Stimulated activated CD4-positive, alpha-beta T cell treated with anti-CD3 and anti-CD28 coated beads, Interleukin-2, amount 100 ng/mL, for 48 hours (primary cell): Measurements from ENCODE around the gene ZBTB20.
"Not testable (repeated sequence)": the region's sequence is repeated elsewhere in the genome, so short reads cannot be mapped to it uniquely, and the experiment has no call there.

Experiments
- DNase-seq, 2 donors: peaks; one replicate each; pipeline ENCODE4 v3.0.0-alpha.2; 2020

ZBTB20 gene

GRCh38 chr3:114824014-114824413 lies 323.1 kb downstream of the ZBTB20 start:
- no peak for DNase-seq

DNA sequence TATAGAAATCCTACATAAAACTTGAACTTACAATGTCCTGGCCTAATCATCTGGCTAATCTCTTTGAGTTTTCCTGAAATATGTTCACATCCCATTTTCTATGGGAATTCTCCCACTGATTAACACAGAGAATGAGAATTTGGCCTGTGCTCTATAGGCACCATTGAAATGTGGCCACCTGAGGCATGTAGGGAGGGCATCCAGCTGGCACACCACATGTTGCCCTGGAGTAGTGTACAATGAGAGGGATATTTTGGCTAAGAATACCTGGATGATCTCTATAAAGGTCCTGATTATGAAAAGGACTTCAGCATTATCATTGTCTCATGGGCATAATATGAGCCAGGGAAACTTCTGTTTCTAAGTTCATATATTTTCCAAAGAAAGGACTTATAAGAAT lies 324.0 kb downstream of the ZBTB20 start:
- no peak for DNase-seq

DNA sequence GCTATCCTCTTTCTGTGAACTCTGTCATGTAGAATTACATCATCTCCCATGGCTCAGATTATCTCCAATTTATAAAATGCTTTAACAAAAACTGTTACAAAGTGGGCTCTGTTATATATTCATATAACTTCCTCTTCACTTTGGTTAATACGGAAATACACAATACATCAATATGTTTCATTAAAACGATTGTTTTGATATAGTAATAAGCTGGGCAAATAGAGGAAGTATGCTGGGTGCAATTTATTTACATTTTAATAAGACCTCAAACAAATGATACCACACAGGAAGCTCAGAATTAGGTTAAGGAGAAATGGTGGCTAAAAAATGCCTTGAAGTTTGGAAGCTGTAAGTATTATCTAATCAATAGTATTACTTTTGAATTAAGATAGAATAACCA lies 331.0 kb downstream of the ZBTB20 start:
- DNase-seq: no peak

- DNase-seq: not testable (repeated sequence)
Measured at GRCh38 chr3:114812541-114813238, 334.4 kb downstream of the ZBTB20 start.

DNA sequence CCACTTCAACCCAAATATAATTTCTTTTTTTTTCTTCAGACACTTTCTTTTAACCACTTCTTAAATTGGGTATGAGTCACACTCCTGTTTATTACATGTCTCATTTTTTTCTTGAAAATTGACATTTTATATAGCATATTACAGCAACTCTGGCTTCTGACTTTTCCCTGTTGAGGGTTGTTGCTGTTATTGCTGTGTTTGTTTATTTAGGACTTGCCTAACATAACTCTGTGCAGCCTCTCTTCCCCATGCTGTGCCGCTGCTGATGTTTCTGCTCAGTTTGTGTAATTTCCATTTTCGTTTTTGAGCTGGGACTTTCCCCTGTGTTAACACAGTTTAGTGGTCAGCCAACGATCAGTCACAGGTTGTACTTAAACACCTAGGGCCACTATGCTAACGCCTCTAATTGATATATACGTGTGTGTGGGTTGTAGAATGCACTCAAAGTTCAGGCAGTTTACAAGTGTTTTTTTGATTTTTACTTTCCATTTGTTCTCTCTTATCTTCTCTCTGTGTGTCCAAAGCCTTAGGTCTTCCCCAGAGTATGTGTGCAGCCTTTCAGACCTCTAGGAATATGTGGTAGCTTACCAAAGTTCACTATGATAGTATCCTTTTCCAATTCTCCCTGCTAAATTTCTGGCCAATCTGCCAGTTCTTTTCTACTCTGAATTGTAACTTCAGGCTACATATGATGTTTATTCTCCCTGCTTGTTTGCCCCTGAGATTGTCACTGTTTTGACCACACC lies 337.2 kb downstream of the ZBTB20 start:
- no peak for DNase-seq

- DNase-seq: no peak
Measured at GRCh38 chr3:114804099-114804498, 343.0 kb downstream of the ZBTB20 start.

DNA sequence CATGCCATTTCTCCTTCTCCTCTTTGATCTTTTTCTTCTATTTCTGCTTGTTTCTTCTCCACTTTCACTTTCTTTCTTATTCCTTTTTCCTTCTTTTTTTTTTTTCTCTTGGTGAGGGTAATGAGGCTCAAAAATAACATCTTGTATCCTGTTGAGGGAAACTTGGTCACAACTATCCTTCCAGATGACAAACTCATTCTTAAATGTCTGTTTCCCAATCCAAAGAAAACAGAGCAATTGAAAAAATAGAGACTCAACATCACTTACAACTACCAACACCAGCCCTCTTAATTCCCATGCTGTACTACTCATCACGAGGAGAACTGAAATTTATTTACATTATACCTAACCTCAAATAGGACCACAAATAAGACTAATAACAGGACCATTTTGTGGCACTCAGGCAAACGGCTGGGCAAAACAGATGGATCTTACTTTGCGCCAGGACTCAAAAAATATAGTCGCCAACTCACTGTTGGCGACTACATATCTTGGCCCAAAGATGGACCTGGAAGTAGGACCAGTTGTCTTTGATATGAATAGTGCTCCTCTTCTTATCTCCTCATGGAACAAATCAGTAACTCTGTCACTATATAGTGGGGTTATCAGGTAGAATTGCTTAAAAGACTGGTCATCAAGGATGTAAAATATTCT lies 343.9 kb downstream of the ZBTB20 start:
- no peak for DNase-seq

DNA sequence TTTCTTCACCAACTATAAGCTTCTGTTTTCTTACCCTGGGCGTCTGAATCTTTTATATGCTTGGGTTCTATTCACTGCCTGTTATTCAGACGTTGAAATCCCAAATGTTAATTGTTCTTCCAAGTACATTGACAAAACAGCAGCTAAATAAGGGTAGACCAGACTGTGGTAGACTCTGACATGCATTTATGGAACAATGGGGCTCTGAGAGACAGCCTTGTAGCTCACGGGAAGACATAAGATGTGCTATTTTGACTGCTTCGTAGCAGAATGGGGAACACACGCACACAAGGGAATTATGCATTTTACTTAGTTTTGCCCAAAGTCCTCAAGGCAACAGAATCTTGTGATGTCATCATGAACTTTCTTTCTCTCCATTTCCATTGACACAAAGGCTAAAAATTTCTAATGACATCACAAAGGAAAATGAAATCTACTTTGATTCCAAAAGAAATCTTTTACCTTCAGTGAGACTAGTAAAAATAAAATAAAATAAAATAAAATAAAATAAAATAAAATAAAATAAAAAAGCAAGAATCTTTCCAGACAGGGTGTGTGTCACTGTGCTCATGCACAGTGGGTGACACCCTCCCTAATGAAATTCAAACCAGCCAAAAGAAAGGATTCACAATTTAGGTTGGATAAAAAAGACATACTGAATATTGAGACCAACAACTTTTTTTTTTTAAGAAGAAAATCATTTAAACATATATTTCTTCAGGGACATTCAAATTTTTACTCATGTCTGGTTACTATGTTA lies 346.6 kb downstream of the ZBTB20 start:
- no peak for DNase-seq

GRCh38 chr3:114799816-114800215 lies 347.3 kb downstream of the ZBTB20 start:
- no peak for DNase-seq

GRCh38 chr3:114796796-114797195 lies 350.3 kb downstream of the ZBTB20 start:
- no peak for DNase-seq

DNA sequence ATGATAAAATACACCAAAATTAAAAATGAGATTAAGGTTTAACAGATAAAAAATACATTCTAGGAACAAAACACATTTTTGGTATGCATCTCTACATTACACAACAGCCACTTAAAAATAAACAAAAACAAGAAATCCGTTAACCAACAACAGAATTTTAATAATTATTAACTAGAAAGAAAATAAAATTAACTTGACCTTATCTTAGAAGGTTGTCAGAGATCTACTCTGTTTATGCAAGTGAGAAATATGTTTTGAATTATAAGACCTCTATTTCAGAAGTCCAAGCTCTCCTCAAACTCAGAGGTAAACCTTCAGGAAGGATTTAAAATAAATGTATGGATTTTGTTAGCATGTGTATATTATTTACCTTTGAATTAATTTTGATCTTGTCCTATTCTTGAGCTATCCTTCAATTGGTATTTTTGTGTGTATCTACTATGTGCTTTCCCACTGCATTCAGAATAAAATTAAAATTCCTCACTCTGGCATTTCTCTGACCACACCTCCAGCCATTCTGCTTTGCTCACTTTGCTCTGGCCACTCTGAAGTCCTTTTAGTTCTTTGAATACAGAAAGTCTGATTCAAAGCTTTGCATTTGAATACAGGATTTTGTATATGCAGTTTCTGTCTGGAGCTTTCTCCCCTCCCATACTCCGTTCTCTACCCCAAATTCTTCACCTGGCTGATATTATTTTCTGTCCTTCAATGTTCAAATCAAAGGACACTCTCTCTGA lies 352.0 kb downstream of the ZBTB20 start:
- DNase-seq: no peak

GRCh38 chr3:114792159-114792918 lies 354.7 kb downstream of the ZBTB20 start:
- DNase-seq: no peak

DNA sequence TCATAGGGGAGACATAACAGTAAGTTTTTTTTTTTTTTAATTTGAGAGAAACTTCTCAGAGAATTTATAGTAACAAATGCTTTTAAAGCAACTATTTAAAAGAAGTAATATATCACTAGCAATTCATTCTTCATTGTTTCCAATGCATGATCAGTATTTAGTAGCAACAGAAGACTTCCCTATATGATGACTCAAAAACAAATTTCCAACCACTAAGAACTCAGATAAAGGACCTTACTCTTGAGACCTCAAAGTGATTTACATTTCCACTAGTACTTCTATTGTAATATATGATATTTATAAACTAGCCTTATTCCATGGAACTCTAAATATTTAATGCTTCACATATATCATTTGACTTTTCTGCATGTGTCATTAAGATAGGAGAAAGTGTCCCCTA lies 356.3 kb downstream of the ZBTB20 start:
- no peak for DNase-seq

GRCh38 chr3:114789803-114790202 lies 357.3 kb downstream of the ZBTB20 start:
- no peak for DNase-seq

- DNase-seq: no peak
Measured at GRCh38 chr3:114775395-114775794, 371.7 kb downstream of the ZBTB20 start.

DNA sequence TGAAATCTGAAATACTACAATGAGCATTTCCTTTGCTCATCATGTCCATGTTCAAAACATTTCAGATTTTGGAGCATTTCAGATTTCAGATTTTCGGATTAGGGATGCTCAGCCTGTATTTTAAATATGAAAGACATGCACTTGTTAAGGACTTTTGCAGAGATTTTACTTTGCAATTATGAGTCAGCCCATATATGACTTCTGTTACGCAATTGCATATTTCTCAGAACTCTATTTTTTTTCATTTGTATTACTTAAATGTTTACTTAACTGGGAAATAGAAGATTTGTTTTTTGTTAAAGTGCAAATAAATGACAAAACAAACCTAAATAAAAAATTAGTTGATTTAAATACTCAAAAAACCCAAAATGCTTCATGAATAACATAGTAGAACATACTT lies 376.2 kb downstream of the ZBTB20 start:
- DNase-seq: no peak

DNA sequence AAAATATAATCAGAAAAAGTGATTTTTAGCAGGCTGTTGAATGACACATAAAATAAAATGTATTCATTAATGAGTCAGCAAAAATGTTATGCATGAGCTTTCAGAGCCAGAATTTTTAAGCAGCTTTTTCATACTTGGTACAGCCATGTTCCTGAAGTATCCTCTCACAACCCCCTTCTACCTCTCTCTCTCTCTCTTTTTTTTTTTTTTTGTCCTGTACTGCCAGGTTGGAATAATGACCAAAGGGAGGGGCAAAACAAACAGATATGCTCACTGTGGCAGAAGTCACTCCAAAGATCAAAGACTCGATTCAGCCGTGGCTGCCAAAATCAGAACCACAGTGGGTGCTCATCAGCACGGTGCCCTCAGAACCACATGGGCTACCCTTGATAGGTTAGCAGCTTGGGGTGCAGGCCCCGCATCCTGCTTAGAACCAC lies 383.0 kb downstream of the ZBTB20 start:
- DNase-seq: no peak

DNA sequence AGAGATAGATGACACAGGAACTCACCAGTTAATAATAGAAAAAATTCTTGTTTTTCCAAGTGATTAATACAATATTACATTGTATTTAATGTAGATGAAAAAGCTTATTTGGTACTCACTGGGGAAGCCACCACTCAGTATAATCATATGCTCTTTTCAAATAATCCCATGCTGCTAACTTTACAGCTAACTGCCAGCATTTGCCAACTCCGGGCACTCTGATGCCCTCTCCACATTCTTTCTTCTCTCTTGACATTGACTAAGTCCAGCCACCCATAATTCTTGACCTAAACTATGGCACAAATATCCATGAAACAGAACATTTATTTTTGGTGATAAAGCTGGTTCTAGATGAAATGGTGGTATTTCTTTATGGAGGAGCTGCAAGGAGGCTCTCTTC lies 384.9 kb downstream of the ZBTB20 start:
- DNase-seq: no peak

DNA sequence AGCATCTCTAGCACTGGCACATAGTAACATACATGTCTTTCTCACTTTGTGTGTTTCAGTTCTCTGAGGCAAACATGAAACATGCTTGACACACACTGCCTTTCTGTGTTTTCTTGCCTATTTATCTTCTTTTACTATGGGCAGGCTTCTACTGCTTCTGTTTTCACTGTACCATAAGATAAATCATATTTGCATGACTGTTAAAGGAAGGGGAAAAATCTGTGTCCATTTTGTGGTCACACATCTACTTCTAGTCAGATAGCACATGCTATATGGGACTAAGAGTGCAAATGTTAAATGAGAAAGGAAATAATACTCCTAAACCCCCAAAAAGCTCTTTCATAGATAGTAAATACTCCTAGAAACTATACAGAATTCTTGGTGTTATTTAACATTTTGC lies 386.4 kb downstream of the ZBTB20 start:
- DNase-seq: no peak

DNA sequence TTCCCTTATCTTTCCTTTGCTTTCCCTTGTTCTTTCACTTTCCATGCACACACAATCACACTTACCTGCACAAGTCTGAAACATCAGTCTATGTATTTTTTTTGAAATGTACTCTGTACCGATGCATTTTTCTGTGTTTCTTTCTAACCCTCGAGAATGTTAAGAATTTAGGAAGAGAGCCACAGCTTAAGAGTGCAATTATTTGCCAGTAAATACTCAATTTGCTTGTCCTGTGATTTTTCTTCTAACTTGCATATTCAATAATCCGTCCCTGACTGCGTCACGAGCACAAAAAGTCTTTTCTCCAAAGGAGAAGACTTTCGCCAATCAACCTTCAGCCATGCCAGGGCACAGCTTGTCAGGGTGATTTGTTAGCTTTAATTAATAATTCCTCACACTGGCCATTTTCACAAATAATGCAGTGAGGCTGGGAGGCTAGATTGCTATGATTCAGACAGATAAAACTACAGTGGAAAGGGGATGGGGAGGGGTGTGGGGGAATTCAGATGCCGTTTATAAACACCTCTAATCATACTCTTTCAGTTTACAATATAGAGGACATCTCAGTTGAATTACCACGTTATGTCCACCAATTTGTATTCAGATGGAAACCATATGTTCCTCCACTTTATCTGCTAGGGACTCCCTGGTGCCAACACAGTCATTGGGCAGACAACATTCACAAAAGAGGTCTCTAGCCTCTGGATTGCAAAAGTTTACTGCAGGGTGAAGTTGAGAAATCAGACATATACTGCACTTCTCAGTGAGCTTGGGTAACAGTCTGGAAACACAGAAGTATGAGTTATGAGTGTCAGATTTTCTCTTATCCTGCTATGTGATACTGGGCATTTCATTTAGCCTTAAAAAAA lies 388.0 kb downstream of the ZBTB20 start:
- no peak for DNase-seq
